Left lung (tissue), 10 donors: ENCODE data around the gene PALM3. TPM values are rescaled to one million over a fixed set of nuclear protein-coding genes. Genes with fewer than 3 reads are reported as not detected.
A peak's percentile ranks its signal among the peaks of the same experiment; 100 is the strongest.

Source experiments
- ATAC-seq: fragments of 200-7000 bp; cut with Tn5 transposase; one replicate; pipeline ENCODE4 v1.9.1; 2020; ENCODE audit warnings: moderate library complexity
- DNase-seq, 4 donors: peaks; one replicate each; pipeline ENCODE4 v3.0.0-alpha.2; 2013 to 2020
- H3K27ac ChIP-seq, 2 donors: fragments of 200-600 bp; sonication (generic) in 1 of 2; one replicate each; pipeline versions ENCODE4 v1.5.0 to v1.8.0; 2020 to 2021
- H3K27me3 ChIP-seq, 2 donors: fragments of 200-600 bp; sonication (generic) in 1 of 2; one replicate each; pipeline versions ENCODE4 v1.5.0 to v1.8.0; 2020 to 2021
- H3K36me3 ChIP-seq, 2 donors: fragments of 200-600 bp; sonication (generic) in 1 of 2; one replicate each; pipeline versions ENCODE4 v1.5.0 to v1.8.0; 2020 to 2021
- H3K4me1 ChIP-seq, 2 donors: fragments of 200-600 bp; one replicate each; pipeline ENCODE4 v1.8.0; 2021
- H3K4me3 ChIP-seq, 2 donors: fragments of 200-600 bp; sonication (generic) in 1 of 2; one replicate each; pipeline versions ENCODE4 v1.5.0 to v1.8.0; 2020 to 2021; ENCODE audit warnings: mild to moderate bottlenecking in 1 of 2
- H3K9me3 ChIP-seq, 2 donors: fragments of 200-600 bp; sonication (generic) in 1 of 2; one replicate each; pipeline versions ENCODE4 v1.5.0 to v1.8.0; 2020 to 2021
- intact Hi-C, 2 donors: fragments of 100-400 bp; cut with DNase I; formaldehyde crosslinking; loops; one replicate each; pipeline versions ENCODE4 v1.11.2 to v1.14.2; 2022
- polyA plus RNA-seq, 6 donors: library from polyadenylated mRNA; unstranded; fragments of 120-200 nt; gene quantifications; one replicate each; pipeline ENCODE4 v1.2.1, GENCODE V29; 2013; ENCODE audit not compliant: insufficient read length in 6 of 6
- total RNA-seq, 2 donors: library from RNA; stranded (reverse); fragmentation: NEBNext Ultra II Directional; extraction: Animal tissue kit (Norgen Biotek cat#: 25700); gene quantifications; one replicate each; pipeline ENCODE4 v1.2.1, GENCODE V29; 2021
- TF ChIP-seq, protein P1 (sequence below), 2 donors: fragments of 200-600 bp; sonication (generic) in 1 of 2; IDR thresholded peaks; one replicate each; pipeline versions ENCODE4 v1.5.0 to v1.8.0; 2021; ENCODE audit warnings: antibody characterized with exemption in 2 of 2
- donor health status: DM: no; HTN: yes; CAD: no.
- donor health status: DM: no; HTN: no; CAD: no.

The PALM3 gene
- total and polyA plus RNA-seq, 8 donors: 6.0 to 26.6 (median 15.7) TPM

DNA sequence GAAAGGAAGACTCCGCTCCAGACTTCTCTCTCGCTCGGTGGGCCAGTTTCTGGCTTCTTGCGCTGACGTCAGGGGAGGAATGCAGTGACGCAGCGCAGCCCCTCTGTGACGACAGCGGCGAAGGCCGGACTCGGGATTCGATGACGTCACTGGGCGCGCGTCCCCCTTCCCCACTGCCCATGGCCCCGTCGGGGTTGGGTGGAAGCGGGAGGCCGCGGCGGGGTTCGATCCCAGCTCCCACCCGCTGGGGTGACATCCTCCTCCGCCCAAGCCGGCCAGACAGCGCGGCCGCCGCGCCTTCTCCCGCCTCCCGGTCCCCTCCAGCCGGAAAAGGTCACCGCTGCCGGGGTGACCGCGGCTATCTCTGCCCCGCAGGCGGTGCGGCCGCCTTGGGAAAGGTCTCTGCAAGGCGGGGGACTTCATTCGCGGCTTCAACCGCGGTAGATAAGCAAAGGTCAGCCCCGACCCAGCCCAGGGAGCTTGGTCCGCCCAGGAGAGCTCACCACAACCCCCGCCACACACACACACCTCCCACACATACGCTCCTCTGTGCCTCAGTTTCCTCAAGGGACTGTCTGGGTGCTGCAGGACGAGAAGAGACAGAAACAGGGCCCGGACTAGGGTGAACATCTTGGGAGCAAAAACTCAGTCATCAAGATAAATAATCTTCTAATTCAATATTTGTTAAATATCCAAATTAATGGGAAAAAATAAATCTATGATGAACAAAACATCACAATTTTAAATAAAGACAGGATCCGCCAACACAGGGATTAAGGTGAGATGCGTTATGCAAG, 54.9 kb downstream of the PALM3 start:
- no peaks in the 10 kb centered on the region for H3K9me3 ChIP-seq
- peak; percentile 43 for ATAC-seq
- H3K27ac ChIP-seq: peak overlapping the region; percentile 99
- no peaks in the 10 kb centered on the region for H3K27me3 ChIP-seq
- DNase-seq: peak in 1 of 4 donors; percentile 94
- TF ChIP-seq, protein P1, sequence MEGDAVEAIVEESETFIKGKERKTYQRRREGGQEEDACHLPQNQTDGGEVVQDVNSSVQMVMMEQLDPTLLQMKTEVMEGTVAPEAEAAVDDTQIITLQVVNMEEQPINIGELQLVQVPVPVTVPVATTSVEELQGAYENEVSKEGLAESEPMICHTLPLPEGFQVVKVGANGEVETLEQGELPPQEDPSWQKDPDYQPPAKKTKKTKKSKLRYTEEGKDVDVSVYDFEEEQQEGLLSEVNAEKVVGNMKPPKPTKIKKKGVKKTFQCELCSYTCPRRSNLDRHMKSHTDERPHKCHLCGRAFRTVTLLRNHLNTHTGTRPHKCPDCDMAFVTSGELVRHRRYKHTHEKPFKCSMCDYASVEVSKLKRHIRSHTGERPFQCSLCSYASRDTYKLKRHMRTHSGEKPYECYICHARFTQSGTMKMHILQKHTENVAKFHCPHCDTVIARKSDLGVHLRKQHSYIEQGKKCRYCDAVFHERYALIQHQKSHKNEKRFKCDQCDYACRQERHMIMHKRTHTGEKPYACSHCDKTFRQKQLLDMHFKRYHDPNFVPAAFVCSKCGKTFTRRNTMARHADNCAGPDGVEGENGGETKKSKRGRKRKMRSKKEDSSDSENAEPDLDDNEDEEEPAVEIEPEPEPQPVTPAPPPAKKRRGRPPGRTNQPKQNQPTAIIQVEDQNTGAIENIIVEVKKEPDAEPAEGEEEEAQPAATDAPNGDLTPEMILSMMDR (IDR thresholded peaks at IDR 0.05): no peak
- no peaks in the 10 kb centered on the region for H3K36me3 ChIP-seq
- intact Hi-C loops: no loop called here
- peaks cover 26 to 40% of the 10 kb centered on the region in 2 donors for H3K4me1 ChIP-seq
- peak overlapping the region; percentile 59 to 66 for H3K4me3 ChIP-seq

DNA sequence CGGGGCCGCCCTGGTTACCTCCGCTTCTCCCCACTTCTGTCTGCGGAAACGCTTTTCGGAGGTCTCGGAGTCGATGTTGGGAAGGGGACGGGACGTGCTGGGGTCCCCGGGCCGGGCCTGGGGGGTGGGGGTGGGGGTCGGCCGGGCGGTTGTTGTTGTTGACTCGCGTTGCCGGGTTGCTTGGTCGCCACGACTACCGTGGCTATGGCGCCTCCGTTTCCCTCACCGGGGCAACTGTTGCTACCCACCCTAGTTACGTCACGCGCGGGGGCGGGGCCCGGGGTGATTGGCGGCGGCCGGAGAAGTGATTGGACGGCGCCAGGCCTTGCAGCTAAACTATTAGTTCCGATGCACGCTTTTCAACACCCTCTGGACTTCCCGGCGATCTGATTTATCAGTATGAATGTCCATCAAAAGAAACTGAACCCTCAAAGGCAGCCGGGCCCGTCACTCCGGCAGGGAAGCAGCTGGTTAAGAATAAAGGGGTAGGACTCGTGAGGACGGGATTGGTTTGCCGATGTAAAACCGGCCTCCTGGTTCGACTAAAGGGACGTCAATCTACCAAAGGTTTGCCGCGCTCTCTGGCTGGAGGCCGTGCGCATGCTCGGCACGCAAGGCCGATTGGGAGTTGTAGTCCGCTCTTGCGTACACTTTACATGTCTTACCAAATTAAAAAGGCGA, 55.7 kb downstream of the PALM3 start, which contains the start of gene RFX1:
Gene RFX1 (minus strand): TSS at position 236 of the 681 bp plus-strand sequence. CDS start 12,477 bp downstream, outside the sequence.
- intact Hi-C loops: no loop called here
- peak; percentile 86 for ATAC-seq

DNA sequence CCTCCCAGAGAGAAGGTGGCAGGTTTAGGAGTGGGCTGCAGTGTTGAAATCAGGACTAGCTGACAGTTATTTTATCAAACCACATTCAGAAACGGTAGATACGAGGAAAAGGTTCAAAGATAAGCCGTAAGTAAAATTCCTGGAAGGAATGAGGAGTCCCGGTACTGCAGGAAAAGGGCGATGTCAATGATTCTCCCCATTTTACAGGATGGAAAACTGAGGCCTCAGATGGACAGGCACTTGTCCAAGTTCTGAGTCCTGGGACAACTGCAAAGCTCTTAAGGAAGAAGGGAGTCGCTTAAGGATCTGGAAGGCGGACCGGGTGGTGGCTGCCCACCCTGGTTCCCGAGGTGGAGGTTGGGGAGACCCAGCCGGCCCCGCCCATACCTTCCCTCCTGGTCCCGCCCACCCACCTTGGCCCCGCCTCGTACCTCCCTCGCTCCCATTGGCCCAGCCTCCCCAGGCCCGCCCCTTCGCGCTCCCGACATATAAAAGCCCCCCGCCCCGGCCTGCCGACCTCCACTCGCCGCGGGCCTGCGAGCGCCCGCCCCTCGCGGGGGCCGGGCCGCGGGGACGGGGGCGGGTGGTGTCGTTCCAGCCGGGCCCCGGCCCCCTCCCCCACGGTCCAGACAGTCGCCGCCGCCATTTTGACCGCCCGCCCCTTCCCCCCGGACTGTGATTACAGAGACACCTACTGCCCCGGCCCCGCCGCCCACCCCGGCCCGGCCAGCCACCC, 56.4 kb downstream of the PALM3 start:
- H3K36me3 ChIP-seq: peaks cover 0 to 4% of the 10 kb centered on the region in 2 donors
- H3K4me1 ChIP-seq: peaks cover 26 to 40% of the 10 kb centered on the region in 2 donors
- peak overlapping the region; percentile 59 to 73 for H3K4me3 ChIP-seq
- DNase-seq (peak; percentile 80 to 95 (median 94)), ATAC-seq (peak; percentile 75)
- intact Hi-C loops: no loop called here
- TF ChIP-seq, protein P1 (IDR thresholded peaks at IDR 0.05): no peak
- no peaks in the 10 kb centered on the region for H3K27me3 ChIP-seq
- no peaks in the 10 kb centered on the region for H3K9me3 ChIP-seq
- peak overlapping the region; percentile 99 for H3K27ac ChIP-seq

More for the DNA sequence above, 55.7 kb downstream of the PALM3 start, which contains the start of gene RFX1:
- H3K4me3 ChIP-seq: peak within 1 kb of the TSS; percentile 59 to 73
- H3K27me3 ChIP-seq: no peaks in the 10 kb centered on the region
- H3K4me1 ChIP-seq: peaks cover 26 to 40% of the 10 kb centered on the region in 2 donors
- no peaks in the 10 kb centered on the region for H3K9me3 ChIP-seq
- peak; percentile 98 to 99 (median 99) for DNase-seq
- TF ChIP-seq, protein P1 (IDR thresholded peaks at IDR 0.05): no peak
- H3K27ac ChIP-seq: peak within 1 kb of the TSS; percentile 99
- no peaks in the 10 kb centered on the region for H3K36me3 ChIP-seq

DNA sequence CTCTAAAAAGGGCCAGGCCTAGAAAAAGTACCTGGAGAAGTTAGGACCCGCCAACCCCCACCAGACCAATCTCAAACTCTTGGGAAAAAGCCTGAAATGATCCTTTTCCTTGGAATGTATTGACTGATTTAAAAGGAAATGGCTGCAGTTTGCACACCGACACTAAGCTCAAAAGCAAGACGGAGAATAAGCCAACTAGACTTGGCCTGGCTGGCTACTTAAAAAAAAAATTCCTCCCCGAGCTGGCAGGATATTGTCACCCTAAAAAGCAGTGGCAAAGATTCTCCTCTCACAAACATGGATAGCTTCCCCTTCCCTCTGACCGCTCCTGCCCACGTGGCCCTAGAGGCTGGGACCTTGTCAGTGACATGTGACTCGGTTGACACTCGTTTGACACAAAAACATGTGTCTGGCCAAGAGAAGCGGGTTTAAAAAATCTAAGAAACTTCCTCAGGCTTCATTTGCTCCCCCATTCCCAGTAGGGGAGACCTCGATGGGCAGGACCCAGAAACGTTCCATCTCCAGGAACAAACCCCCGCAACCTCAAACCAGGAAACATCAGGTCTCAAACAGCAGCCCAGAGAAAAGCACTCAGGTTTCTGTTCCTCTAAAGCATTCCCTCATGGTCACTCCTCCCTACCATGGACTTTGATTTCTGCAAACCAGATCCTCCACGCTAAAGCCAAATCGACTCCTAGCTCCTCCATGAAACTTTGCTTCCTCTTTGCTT, 57.1 kb downstream of the PALM3 start:
- Histone ChIP-seq H3K27ac (peak overlapping the region; percentile 99), H3K4me3 (peak overlapping the region in 1 of 2 donors; percentile 59), H3K36me3 (peaks cover 0 to 6% of the 10 kb centered on the region in 2 donors), H3K9me3 (no peaks in the 10 kb centered on the region), H3K27me3 (no peaks in the 10 kb centered on the region), H3K4me1 (peaks cover 26 to 40% of the 10 kb centered on the region in 2 donors)
- DNase-seq (peak; percentile 29 to 85 (median 57)), ATAC-seq (peak; percentile 7)
- TF ChIP-seq, protein P1 (IDR thresholded peaks at IDR 0.05): no peak
- intact Hi-C loops: no loop called here

Other genes with a start within 250 kb of the PALM3 start
- 1 to 10 TPM in 1 of 2 donors, under 1 TPM in 1; 0.89 to 1.8 TPM for gene NANOS3, start 184.9 kb downstream of the PALM3 start, total RNA-seq
- gene NANOS3, start 184.9 kb downstream of the PALM3 start, polyA plus RNA-seq: 1 to 10 TPM; 1.3 to 3.1 (median 2.1) TPM
- gene BRME1, start 156.0 kb downstream of the PALM3 start, total RNA-seq: 1 to 10 TPM; 3.7 to 4.2 TPM
- gene BRME1, start 156.0 kb downstream of the PALM3 start, polyA plus RNA-seq: 1 to 10 TPM; 6.4 to 7.8 (median 7.3) TPM
- 10 to 100 TPM; 30.8 to 33.7 TPM for gene CC2D1A, start 155.9 kb downstream of the PALM3 start, total RNA-seq
- gene CC2D1A, start 155.9 kb downstream of the PALM3 start, polyA plus RNA-seq: 10 to 100 TPM; 25.0 to 34.3 (median 29.4) TPM
- gene PODNL1, start 123.7 kb downstream of the PALM3 start, total RNA-seq: 10 to 100 TPM in 1 of 2 donors, 1 to 10 TPM in 1; 1.3 to 17.9 TPM
- gene PODNL1, start 123.7 kb downstream of the PALM3 start, polyA plus RNA-seq: 1 to 10 TPM; 1.4 to 2.7 (median 1.7) TPM
- 10 to 100 TPM; 20.2 to 32.5 TPM for gene DCAF15, start 109.6 kb downstream of the PALM3 start, total RNA-seq
- 10 to 100 TPM; 24.5 to 33.7 (median 29.3) TPM for gene DCAF15, start 109.6 kb downstream of the PALM3 start, polyA plus RNA-seq
- gene RFX1, start 55.8 kb downstream of the PALM3 start, total RNA-seq: 10 to 100 TPM; 16.3 to 17.4 TPM
- gene RFX1, start 55.8 kb downstream of the PALM3 start, polyA plus RNA-seq: 10 to 100 TPM in 4 of 6 donors, 1 to 10 TPM in 2; 9.1 to 13.9 (median 12.1) TPM
- gene RLN3, start 33.9 kb downstream of the PALM3 start, total RNA-seq: not detected
- gene RLN3, start 33.9 kb downstream of the PALM3 start, polyA plus RNA-seq: not detected
- gene IL27RA, start 30.3 kb downstream of the PALM3 start, total RNA-seq: 10 to 100 TPM; 14.0 to 17.4 TPM
- 10 to 100 TPM in 1 of 6 donors, 1 to 10 TPM in 5; 6.7 to 11.1 (median 8.0) TPM for gene IL27RA, start 30.3 kb downstream of the PALM3 start, polyA plus RNA-seq
- 10 to 100 TPM in 1 of 2 donors, 1 to 10 TPM in 1; 6.3 to 10.8 TPM for gene MISP3, start 10.7 kb upstream of the PALM3 start, total RNA-seq
- gene MISP3, start 10.7 kb upstream of the PALM3 start, polyA plus RNA-seq: 1 to 10 TPM; 1.9 to 3.2 (median 2.4) TPM
- gene C19orf67, start 23.7 kb upstream of the PALM3 start, total RNA-seq: not detected
- gene C19orf67, start 23.7 kb upstream of the PALM3 start, polyA plus RNA-seq: under 1 TPM in 3 of 6 donors, not detected in 3; 0.16 to 0.21 (median 0.19) TPM
- 10 to 100 TPM; 40.4 to 56.9 TPM for gene SAMD1, start 28.7 kb upstream of the PALM3 start, total RNA-seq
- 10 to 100 TPM; 37.8 to 55.4 (median 49.0) TPM for gene SAMD1, start 28.7 kb upstream of the PALM3 start, polyA plus RNA-seq
- 100 to 1,000 TPM in 1 of 2 donors, 10 to 100 TPM in 1; 81.5 to 118 TPM for gene PRKACA, start 55.7 kb upstream of the PALM3 start, total RNA-seq
- 100 to 1,000 TPM in 2 of 6 donors, 10 to 100 TPM in 4; 83.3 to 115 (median 93.7) TPM for gene PRKACA, start 55.7 kb upstream of the PALM3 start, polyA plus RNA-seq
- gene ASF1B, start 74.5 kb upstream of the PALM3 start, total RNA-seq: 10 to 100 TPM; 10.5 to 11.4 TPM
- 10 to 100 TPM; 15.6 to 29.1 (median 17.4) TPM for gene ASF1B, start 74.5 kb upstream of the PALM3 start, polyA plus RNA-seq
- 10 to 100 TPM; 26.4 to 26.7 TPM for gene ADGRL1, start 144.1 kb upstream of the PALM3 start, total RNA-seq
- gene ADGRL1, start 144.1 kb upstream of the PALM3 start, polyA plus RNA-seq: 10 to 100 TPM; 30.1 to 53.5 (median 36.8) TPM